ENCODE results near the gene GLYR1. TPM values are rescaled to one million over a fixed set of nuclear protein-coding genes. Genes with fewer than 3 reads are reported as not detected.
A peak's percentile ranks its signal among the peaks of the same experiment; 100 is the strongest.

The GLYR1 gene
- total and polyA plus RNA-seq, 2 experiments from 2014 or later: 59.9 to 105 TPM

GRCh38 chr16:4847774-4848587 is 893 bp upstream of the GLYR1 start:
- H3K4me3 ChIP-seq: peak overlapping the region; percentile 92
- no peaks in the 10 kb centered on the region for H3K9me2 ChIP-seq (ENCODE audit: insufficient read depth)
- H3K4me2 ChIP-seq: peak overlapping the region; percentile 89
- H3K4me1 ChIP-seq (ENCODE audit: insufficient read depth): peaks cover 11% of the 10 kb centered on the region
- H4K20me1 ChIP-seq (replicated peaks; ENCODE audit: insufficient read depth): peaks cover 52% of the 10 kb centered on the region
- H3K79me2 ChIP-seq (replicated peaks; ENCODE audit: insufficient read depth): peaks cover 83% of the 10 kb centered on the region
- peaks cover 25% of the 10 kb centered on the region for H3K36me3 ChIP-seq (ENCODE audit: insufficient read depth)
- H3K27ac Mint-ChIP-seq: no peak overlapping the region
- H3K4me1 Mint-ChIP-seq: peaks cover 28% of the 10 kb centered on the region; the same call in 2 of the 3 replicates
- DNase-seq (ENCODE audit: low spot score): peak; percentile 55
- TF ChIP-seq POLR2AphosphoS5 (IDR thresholded peaks at IDR 0.05; ENCODE audit: low read depth) (no peak), NANOG (IDR thresholded peaks at IDR 0.05; ENCODE audit: borderline replicate concordance) (no peak), JUNB (IDR thresholded peaks at IDR 0.05; ENCODE audit: unreplicated experiment) (no peak), STAT1 (IDR thresholded peaks at IDR 0.05; ENCODE audit: unreplicated experiment) (no peak), CREB1 (CRISPR knock-in tag; IDR thresholded peaks at IDR 0.05; ENCODE audit: low read depth) (no peak), EZH2phosphoT487 (IDR thresholded peaks at IDR 0.05; ENCODE audit: unreplicated experiment) (no peak), ETS1 (IDR thresholded peaks at IDR 0.05) (no peak), ZNF114 (CRISPR knock-in tag; IDR thresholded peaks at IDR 0.05) (no peak), ZNF462 (CRISPR knock-in tag; IDR thresholded peaks at IDR 0.05) (no peak), ZNF331 (CRISPR knock-in tag; IDR thresholded peaks at IDR 0.05; ENCODE audit: low read depth) (no peak), CTCF (conservative IDR thresholded peaks at IDR 0.05; ENCODE audit: low read depth in 2 of 2) (no peak), EZH2 (IDR thresholded peaks at IDR 0.05; ENCODE audit: low read depth, unreplicated experiment) (no peak)
- TF ChIP-seq, protein P1, sequence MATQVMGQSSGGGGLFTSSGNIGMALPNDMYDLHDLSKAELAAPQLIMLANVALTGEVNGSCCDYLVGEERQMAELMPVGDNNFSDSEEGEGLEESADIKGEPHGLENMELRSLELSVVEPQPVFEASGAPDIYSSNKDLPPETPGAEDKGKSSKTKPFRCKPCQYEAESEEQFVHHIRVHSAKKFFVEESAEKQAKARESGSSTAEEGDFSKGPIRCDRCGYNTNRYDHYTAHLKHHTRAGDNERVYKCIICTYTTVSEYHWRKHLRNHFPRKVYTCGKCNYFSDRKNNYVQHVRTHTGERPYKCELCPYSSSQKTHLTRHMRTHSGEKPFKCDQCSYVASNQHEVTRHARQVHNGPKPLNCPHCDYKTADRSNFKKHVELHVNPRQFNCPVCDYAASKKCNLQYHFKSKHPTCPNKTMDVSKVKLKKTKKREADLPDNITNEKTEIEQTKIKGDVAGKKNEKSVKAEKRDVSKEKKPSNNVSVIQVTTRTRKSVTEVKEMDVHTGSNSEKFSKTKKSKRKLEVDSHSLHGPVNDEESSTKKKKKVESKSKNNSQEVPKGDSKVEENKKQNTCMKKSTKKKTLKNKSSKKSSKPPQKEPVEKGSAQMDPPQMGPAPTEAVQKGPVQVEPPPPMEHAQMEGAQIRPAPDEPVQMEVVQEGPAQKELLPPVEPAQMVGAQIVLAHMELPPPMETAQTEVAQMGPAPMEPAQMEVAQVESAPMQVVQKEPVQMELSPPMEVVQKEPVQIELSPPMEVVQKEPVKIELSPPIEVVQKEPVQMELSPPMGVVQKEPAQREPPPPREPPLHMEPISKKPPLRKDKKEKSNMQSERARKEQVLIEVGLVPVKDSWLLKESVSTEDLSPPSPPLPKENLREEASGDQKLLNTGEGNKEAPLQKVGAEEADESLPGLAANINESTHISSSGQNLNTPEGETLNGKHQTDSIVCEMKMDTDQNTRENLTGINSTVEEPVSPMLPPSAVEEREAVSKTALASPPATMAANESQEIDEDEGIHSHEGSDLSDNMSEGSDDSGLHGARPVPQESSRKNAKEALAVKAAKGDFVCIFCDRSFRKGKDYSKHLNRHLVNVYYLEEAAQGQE (IDR thresholded peaks at IDR 0.05; ENCODE audit: unreplicated experiment): no peak
- peak overlapping the region; percentile 88 for H3K4me3 Mint-ChIP-seq
- H3K27me3 ChIP-seq (ENCODE audit: insufficient read depth): no peaks in the 10 kb centered on the region
- no peaks in the 10 kb centered on the region for H3K9me3 Mint-ChIP-seq
- ATAC-seq: peak; percentile 28
- no peaks in the 10 kb centered on the region for H3K27me3 Mint-ChIP-seq (ENCODE audit: insufficient read depth, low read depth, poor library complexity)
- peak overlapping the region; percentile 67; the same call in 1 of the 2 replicates for H2AFZ ChIP-seq
- peaks cover 34% of the 10 kb centered on the region for H3K36me3 Mint-ChIP-seq (ENCODE audit: low read depth)
- peak overlapping the region; percentile 59; the same call in 1 of the 2 replicates for H3K27ac ChIP-seq (ENCODE audit: low read depth)
- peaks cover 14% of the 10 kb centered on the region for H3F3A ChIP-seq (replicated peaks; ENCODE audit: low read depth)

Measured in GM23338 (cell line).